Hepatocyte (in vitro differentiated cells): ENCODE measurements around the gene SSPN. TPM values are rescaled to one million over a fixed set of nuclear protein-coding genes. Genes with fewer than 3 reads are reported as not detected.

Source experiments
- DNase-seq: peaks from one replicate; pipeline ENCODE4 v3.0.0-alpha.2; 2016; ENCODE audit warnings: low spot score
- H2AFZ ChIP-seq: fragments of 200-600 bp; sonication (generic); 2 replicates; pipeline ENCODE4 v1.6.0; 2016; ENCODE audit warnings: antibody characterized with exemption, mild to moderate bottlenecking
- H3K27ac ChIP-seq: fragments of 200-600 bp; sonication (generic); 2 replicates; pipeline ENCODE4 v1.5.1; 2016; ENCODE audit warnings: mild to moderate bottlenecking
- H3K27me3 ChIP-seq: fragments of 200-600 bp; sonication (generic); 2 replicates; pipeline ENCODE4 v1.6.1; 2016
- H3K36me3 ChIP-seq: fragments of 200-600 bp; sonication (generic); replicated peaks from 2 replicates; pipeline ENCODE4 v1.5.1; 2016; ENCODE audit warnings: low read depth; ENCODE audit not compliant: insufficient read depth
- H3K4me1 ChIP-seq: fragments of 200-600 bp; sonication (generic); 2 replicates; pipeline ENCODE4 v1.5.1; 2016; ENCODE audit warnings: mild to moderate bottlenecking, moderate library complexity; ENCODE audit not compliant: insufficient read depth
- H3K4me2 ChIP-seq: fragments of 200-600 bp; sonication (generic); 2 replicates; pipeline ENCODE4 v1.6.0; 2016
- H3K4me3 ChIP-seq: fragments of 200-600 bp; sonication (generic); 2 replicates; pipeline ENCODE4 v1.5.1; 2016; ENCODE audit warnings: mild to moderate bottlenecking
- H3K79me2 ChIP-seq: fragments of 200-600 bp; sonication (generic); 2 replicates; pipeline ENCODE4 v1.6.0; 2017; ENCODE audit warnings: mild to moderate bottlenecking
- H3K9me2 ChIP-seq: fragments of 200-600 bp; sonication (generic); replicated peaks from 2 replicates; pipeline ENCODE4 v1.6.0; 2017; ENCODE audit warnings: mild to moderate bottlenecking; ENCODE audit not compliant: insufficient read depth
- H3K9me3 ChIP-seq: fragments of 200-600 bp; sonication (generic); 2 replicates; pipeline ENCODE4 v1.5.1; 2016; ENCODE audit warnings: low read depth, mild to moderate bottlenecking
- H4K20me1 ChIP-seq: fragments of 200-600 bp; sonication (generic); 2 replicates; pipeline ENCODE4 v1.6.0; 2016; ENCODE audit warnings: mild to moderate bottlenecking; ENCODE audit not compliant: insufficient read depth, poor library complexity, severe bottlenecking
- EZH2 ChIP-seq: fragments of 200-600 bp; sonication (generic); IDR thresholded peaks from 2 replicates; pipeline ENCODE4 v1.6.1; 2016; ENCODE audit warnings: antibody characterized with exemption, mild to moderate bottlenecking, borderline replicate concordance
- EZH2phosphoT487 ChIP-seq: fragments of 200-600 bp; sonication (generic); IDR thresholded peaks from one replicate; pipeline ENCODE4 v1.6.1; 2018; ENCODE audit warnings: antibody characterized with exemption, mild to moderate bottlenecking, low read depth, moderate library complexity; ENCODE audit not compliant: unreplicated experiment, severe bottlenecking
- WGBS: methylation state at CpG from one replicate; pipeline ENCODE4 v1.1.6; 2016; ENCODE audit warnings: low lambda C conversion rate; ENCODE audit errors: missing lambda C conversion rate; 5-methylcytosine and 5-hydroxymethylcytosine counted together
- polyA plus RNA-seq: library from polyadenylated mRNA; unstranded; fragments of >200 nt; fragmentation: Nextera tagmentation; extraction: Ambion mirVana; gene quantifications from 2 replicates; pipeline ENCODE4 v1.2.1, GENCODE V29; 2016
- total RNA-seq: library from RNA; depleted of rRNA; stranded (reverse); fragments of >200 nt; gene quantifications from 2 replicates; pipeline ENCODE4 v1.2.3, GENCODE V29; 2014
- TF ChIP-seq, protein P1 (sequence below): fragments of 200-600 bp; sonication (generic); IDR thresholded peaks from 2 replicates; pipeline ENCODE4 v1.5.1; 2016; ENCODE audit warnings: antibody characterized with exemption, mild to moderate bottlenecking; ENCODE audit not compliant: poor library complexity

The SSPN gene
- total and polyA plus RNA-seq, 2 experiments from 2014 or later = 1.7 to 12.5 TPM

- Histone ChIP-seq H3K36me3 (no peaks in the 10 kb centered on the region), H3K27me3 (no peaks in the 10 kb centered on the region), H3K79me2 (no peaks in the 10 kb centered on the region), H3K9me3 (no peaks in the 10 kb centered on the region), H2AFZ (no peak overlapping the region), H3K9me2 (no peaks in the 10 kb centered on the region), H3K4me3 (no peak overlapping the region), H3K4me2 (no peak overlapping the region), H4K20me1 (no peaks in the 10 kb centered on the region), H3K27ac (no peak overlapping the region), H3K4me1 (peaks cover 22% of the 10 kb centered on the region)
- TF ChIP-seq, protein P1, sequence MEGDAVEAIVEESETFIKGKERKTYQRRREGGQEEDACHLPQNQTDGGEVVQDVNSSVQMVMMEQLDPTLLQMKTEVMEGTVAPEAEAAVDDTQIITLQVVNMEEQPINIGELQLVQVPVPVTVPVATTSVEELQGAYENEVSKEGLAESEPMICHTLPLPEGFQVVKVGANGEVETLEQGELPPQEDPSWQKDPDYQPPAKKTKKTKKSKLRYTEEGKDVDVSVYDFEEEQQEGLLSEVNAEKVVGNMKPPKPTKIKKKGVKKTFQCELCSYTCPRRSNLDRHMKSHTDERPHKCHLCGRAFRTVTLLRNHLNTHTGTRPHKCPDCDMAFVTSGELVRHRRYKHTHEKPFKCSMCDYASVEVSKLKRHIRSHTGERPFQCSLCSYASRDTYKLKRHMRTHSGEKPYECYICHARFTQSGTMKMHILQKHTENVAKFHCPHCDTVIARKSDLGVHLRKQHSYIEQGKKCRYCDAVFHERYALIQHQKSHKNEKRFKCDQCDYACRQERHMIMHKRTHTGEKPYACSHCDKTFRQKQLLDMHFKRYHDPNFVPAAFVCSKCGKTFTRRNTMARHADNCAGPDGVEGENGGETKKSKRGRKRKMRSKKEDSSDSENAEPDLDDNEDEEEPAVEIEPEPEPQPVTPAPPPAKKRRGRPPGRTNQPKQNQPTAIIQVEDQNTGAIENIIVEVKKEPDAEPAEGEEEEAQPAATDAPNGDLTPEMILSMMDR = no peak
- TF ChIP-seq EZH2 (no peak), EZH2phosphoT487 (no peak)
- WGBS = 76% methylated on average over 1 of the region's 1 CpG
- no peak for DNase-seq
Observed at GRCh38 chr12:26278266-26278665, 82.9 kb downstream of the SSPN start.

DNA sequence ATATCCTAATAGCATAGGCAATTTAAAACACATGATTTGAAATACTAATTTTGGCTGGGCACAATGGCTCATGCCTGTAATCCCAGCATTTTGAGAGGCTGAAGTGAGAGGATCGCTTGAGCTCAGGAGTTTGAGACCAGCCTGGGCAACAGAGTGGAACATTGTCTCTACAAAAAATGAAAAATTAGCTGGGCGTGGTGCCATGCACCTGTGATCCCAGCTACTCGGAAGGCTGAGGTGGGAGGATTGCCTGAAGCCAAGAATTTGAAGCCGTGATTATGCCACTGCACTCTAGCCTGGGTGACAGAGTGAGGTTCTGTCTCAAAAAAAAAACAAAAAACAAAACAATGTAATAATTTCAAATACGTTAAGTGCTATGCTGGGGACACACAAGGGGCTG, 83.3 kb downstream of the SSPN start:
- H3K4me3 ChIP-seq = no peak overlapping the region
- no peak for TF ChIP-seq EZH2
- TF ChIP-seq EZH2phosphoT487 = no peak
- TF ChIP-seq, protein P1 = no peak
- WGBS = 83% methylated on average over 5 of the region's 5 CpGs
- H3K27ac ChIP-seq = no peak overlapping the region
- no peaks in the 10 kb centered on the region for H3K79me2 ChIP-seq
- no peak overlapping the region for H3K4me2 ChIP-seq
- H2AFZ ChIP-seq = no peak overlapping the region
- H4K20me1 ChIP-seq = no peaks in the 10 kb centered on the region
- no peaks in the 10 kb centered on the region for H3K9me3 ChIP-seq
- no peaks in the 10 kb centered on the region for H3K27me3 ChIP-seq
- H3K9me2 ChIP-seq = no peaks in the 10 kb centered on the region
- no peaks in the 10 kb centered on the region for H3K36me3 ChIP-seq
- peaks cover 18% of the 10 kb centered on the region for H3K4me1 ChIP-seq
- DNase-seq = no peak

DNA sequence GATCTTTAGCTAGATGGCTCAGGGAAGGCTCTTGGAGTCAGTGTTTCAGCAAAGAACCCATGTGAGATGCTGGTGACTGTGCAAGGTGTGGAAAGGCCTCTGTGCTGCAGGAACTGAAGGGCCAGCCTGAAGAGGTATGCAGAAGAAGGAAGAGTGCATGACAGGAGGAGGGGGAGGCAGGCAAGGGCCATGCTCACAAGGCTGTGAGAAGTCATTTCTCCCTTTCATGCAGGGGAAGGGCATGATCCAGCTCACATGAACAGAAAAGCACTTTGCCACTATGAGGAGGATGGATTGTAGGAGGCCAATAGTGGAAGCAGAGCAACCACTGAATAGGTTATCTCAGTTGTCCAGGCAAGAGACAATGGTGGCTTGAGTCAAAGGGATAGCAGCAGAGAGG, 83.7 kb downstream of the SSPN start:
- Histone ChIP-seq H4K20me1 (no peaks in the 10 kb centered on the region), H3K9me3 (no peaks in the 10 kb centered on the region), H3K79me2 (no peaks in the 10 kb centered on the region), H3K9me2 (no peaks in the 10 kb centered on the region), H3K27ac (no peak overlapping the region), H2AFZ (no peak overlapping the region), H3K4me3 (no peak overlapping the region), H3K4me1 (peaks cover 14% of the 10 kb centered on the region), H3K4me2 (no peak overlapping the region), H3K27me3 (no peaks in the 10 kb centered on the region), H3K36me3 (no peaks in the 10 kb centered on the region)
- TF ChIP-seq, protein P1 = no peak
- TF ChIP-seq EZH2phosphoT487 = no peak
- no peak for TF ChIP-seq EZH2
- no peak for DNase-seq

DNA sequence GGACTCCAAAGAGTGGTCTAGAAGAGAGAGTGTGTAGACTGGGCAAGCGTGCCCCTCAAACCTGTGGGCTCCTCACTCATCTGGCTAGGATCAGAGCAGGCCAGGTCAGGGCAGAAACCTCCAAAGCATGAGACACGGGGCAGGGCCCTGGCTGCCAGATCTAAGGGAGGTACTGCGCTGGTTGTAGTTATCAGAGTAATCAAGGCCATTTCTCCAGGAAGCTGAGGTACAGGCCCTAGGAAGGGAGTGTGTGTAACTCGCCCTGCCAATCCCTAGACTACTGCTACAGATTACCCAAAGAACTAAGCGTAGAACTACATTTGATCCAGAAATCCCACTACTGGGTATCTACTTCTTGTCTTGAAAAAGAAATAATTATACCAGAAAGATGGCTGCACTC, 84.5 kb downstream of the SSPN start:
- Histone ChIP-seq H4K20me1 (no peaks in the 10 kb centered on the region), H3K9me2 (no peaks in the 10 kb centered on the region), H3K4me3 (no peak overlapping the region), H3K4me2 (no peak overlapping the region), H3K4me1 (peaks cover 9% of the 10 kb centered on the region), H3K79me2 (no peaks in the 10 kb centered on the region), H3K27me3 (no peaks in the 10 kb centered on the region), H3K27ac (no peak overlapping the region), H3K9me3 (no peaks in the 10 kb centered on the region), H3K36me3 (no peaks in the 10 kb centered on the region), H2AFZ (no peak overlapping the region)
- TF ChIP-seq EZH2 (no peak), EZH2phosphoT487 (no peak)
- TF ChIP-seq, protein P1 = no peak
- no peak for DNase-seq
- 93% methylated on average over 5 of the region's 5 CpGs for WGBS
